WTC11 (cell line): Measurements from ENCODE around the gene TMEM154. TPM values are rescaled to one million over a fixed set of nuclear protein-coding genes. Genes with fewer than 3 reads are reported as not detected.

Source experiments
- ATAC-seq: fragments of 200-7000 bp; cut with Tn5 transposase; 2 replicates; pipeline ENCODE4 v1.10.0; 2021; ENCODE audit warnings: mild to moderate bottlenecking, moderate library complexity
- CTCF ChIA-PET: fragments of 300-600 bp; sonication (Branson Sonifier 250); formaldehyde crosslinking; loops from one replicate; lab custom pipeline; 2021; ENCODE audit warnings: antibody characterized with exemption; lab: Charles Lee
- POLR2A ChIA-PET: fragments of 350-600 bp; sonication (Branson Sonifier 250); formaldehyde crosslinking; loops from one replicate; lab custom pipeline; 2021; ENCODE audit warnings: antibody characterized with exemption; lab: Charles Lee
- DNase-seq: peaks from one replicate; pipeline ENCODE4 v3.0.0; 2021; ENCODE audit warnings: low spot score
- H3K27ac Mint-ChIP-seq: 2 replicates; pipeline ENCODE4 v1.8.0; 2021; ENCODE audit warnings: mixed read lengths
- H3K27me3 Mint-ChIP-seq: 2 replicates; pipeline ENCODE4 v1.8.0; 2021; ENCODE audit warnings: low read depth, mild to moderate bottlenecking, moderate library complexity, mixed read lengths
- H3K36me3 Mint-ChIP-seq: 2 replicates; pipeline ENCODE4 v1.8.0; 2021; ENCODE audit warnings: mixed read lengths
- H3K4me1 Mint-ChIP-seq: 2 replicates; pipeline ENCODE4 v1.8.0; 2022; ENCODE audit warnings: mixed read lengths
- H3K4me3 Mint-ChIP-seq: 2 replicates; pipeline ENCODE4 v1.8.0; 2021; ENCODE audit warnings: mild to moderate bottlenecking, moderate library complexity, mixed read lengths
- H3K9me3 Mint-ChIP-seq: 2 replicates; pipeline ENCODE4 v1.8.0; 2021; ENCODE audit warnings: mixed read lengths
- ATF1 ChIP-seq: sonication (generic); formaldehyde crosslinking; IDR thresholded peaks from 2 replicates; pipeline ENCODE4 v1.8.1; 2023; ENCODE audit warnings: mild to moderate bottlenecking, moderate library complexity, missing genetic modification reagents
- CREM ChIP-seq: sonication (generic); formaldehyde crosslinking; IDR thresholded peaks from 2 replicates; pipeline ENCODE4 v1.8.1; 2022; ENCODE audit warnings: mild to moderate bottlenecking, missing genetic modification reagents, moderate library complexity
- ELF4 ChIP-seq: sonication (generic); formaldehyde crosslinking; IDR thresholded peaks from 2 replicates; pipeline ENCODE4 v1.8.1; 2022; ENCODE audit warnings: low read depth, mild to moderate bottlenecking, moderate library complexity, missing genetic modification reagents
- EMX1 ChIP-seq: fragments of 250-450 bp; sonication (Bioruptor Pico); IDR thresholded peaks from 2 replicates; pipeline ENCODE4 v1.8.0; 2021; ENCODE audit warnings: mild to moderate bottlenecking
- ESRRA ChIP-seq: sonication (generic); formaldehyde crosslinking; IDR thresholded peaks from 2 replicates; pipeline ENCODE4 v1.8.1; 2022; ENCODE audit warnings: mild to moderate bottlenecking, missing genetic modification reagents, borderline replicate concordance
- FOXJ3 ChIP-seq: sonication (generic); formaldehyde crosslinking; IDR thresholded peaks from 2 replicates; pipeline ENCODE4 v1.9.0; 2021; ENCODE audit warnings: missing genetic modification reagents, mild to moderate bottlenecking, borderline replicate concordance
- FOXK1 ChIP-seq: sonication (generic); formaldehyde crosslinking; IDR thresholded peaks from 2 replicates; pipeline ENCODE4 v1.8.0; 2022; ENCODE audit warnings: mild to moderate bottlenecking, moderate library complexity, missing genetic modification reagents
- MXD4 ChIP-seq: fragments of 250-450 bp; sonication (Bioruptor Pico); IDR thresholded peaks from 2 replicates; pipeline ENCODE4 v1.8.0; 2021; ENCODE audit warnings: mild to moderate bottlenecking, moderate library complexity, borderline replicate concordance
- NFATC4 ChIP-seq: fragments of 250-450 bp; sonication (Bioruptor Pico); IDR thresholded peaks from 2 replicates; pipeline ENCODE4 v1.9.0; 2021; ENCODE audit warnings: mild to moderate bottlenecking
- NR1H2 ChIP-seq: sonication (generic); formaldehyde crosslinking; IDR thresholded peaks from 2 replicates; pipeline ENCODE4 v1.9.0; 2021; ENCODE audit warnings: mild to moderate bottlenecking, moderate library complexity, missing genetic modification reagents
- NR2C2 ChIP-seq: sonication (generic); formaldehyde crosslinking; IDR thresholded peaks from 2 replicates; pipeline ENCODE4 v1.8.0; 2022; ENCODE audit warnings: mild to moderate bottlenecking, missing genetic modification reagents
- RORB ChIP-seq: fragments of 250-450 bp; sonication (Bioruptor Pico); IDR thresholded peaks from 2 replicates; pipeline ENCODE4 v1.9.0; 2021; ENCODE audit warnings: mild to moderate bottlenecking
- SMAD3 ChIP-seq: sonication (generic); formaldehyde crosslinking; IDR thresholded peaks from 2 replicates; pipeline ENCODE4 v1.8.0; 2022; ENCODE audit warnings: missing genetic modification reagents, mild to moderate bottlenecking, borderline replicate concordance
- SOX15 ChIP-seq: fragments of 250-450 bp; sonication (Bioruptor Pico); IDR thresholded peaks from 2 replicates; pipeline ENCODE4 v1.9.0; 2021; ENCODE audit warnings: mild to moderate bottlenecking
- TCF7 ChIP-seq: sonication (generic); formaldehyde crosslinking; IDR thresholded peaks from 2 replicates; pipeline ENCODE4 v1.8.0; 2022; ENCODE audit warnings: mild to moderate bottlenecking, low read depth, missing genetic modification reagents, moderate library complexity
- ZNF232 ChIP-seq: sonication (generic); formaldehyde crosslinking; IDR thresholded peaks from 2 replicates; pipeline ENCODE4 v1.8.0; 2022; ENCODE audit warnings: mild to moderate bottlenecking, missing genetic modification reagents
- ZNF317 ChIP-seq: sonication (generic); formaldehyde crosslinking; IDR thresholded peaks from 2 replicates; pipeline ENCODE4 v1.8.1; 2023; ENCODE audit warnings: low read depth, mild to moderate bottlenecking, moderate library complexity, missing genetic modification reagents, borderline replicate concordance
- ZNF416 ChIP-seq: fragments of 250-450 bp; sonication (Bioruptor Pico); IDR thresholded peaks from 2 replicates; pipeline ENCODE4 v1.9.0; 2021; ENCODE audit warnings: mild to moderate bottlenecking, inconsistent platforms
- total RNA-seq: library from RNA; stranded (reverse); gene quantifications from 3 replicates; pipeline ENCODE4 v1.2.3, GENCODE V29; 2021
- TF ChIP-seq, protein P1 (sequence below): sonication (generic); formaldehyde crosslinking; IDR thresholded peaks from 2 replicates; pipeline ENCODE4 v1.8.1; 2023; ENCODE audit warnings: mild to moderate bottlenecking, moderate library complexity, missing genetic modification reagents
- TF ChIP-seq, protein P2 (sequence below): sonication (generic); formaldehyde crosslinking; IDR thresholded peaks from 2 replicates; pipeline ENCODE4 v1.8.0; 2022; ENCODE audit warnings: mild to moderate bottlenecking, missing genetic modification reagents
- TF ChIP-seq, protein P3 (sequence below): sonication (generic); formaldehyde crosslinking; IDR thresholded peaks from 2 replicates; pipeline ENCODE4 v1.8.1; 2022; ENCODE audit warnings: mild to moderate bottlenecking, moderate library complexity, missing genetic modification reagents
- TF ChIP-seq, protein P4 (sequence below): sonication (generic); formaldehyde crosslinking; IDR thresholded peaks from 2 replicates; pipeline ENCODE4 v1.8.1; 2023; ENCODE audit warnings: mild to moderate bottlenecking, missing genetic modification reagents, moderate library complexity
- TF ChIP-seq, protein P5 (sequence below): sonication (generic); formaldehyde crosslinking; IDR thresholded peaks from 2 replicates; pipeline ENCODE4 v1.8.1; 2023; ENCODE audit warnings: mild to moderate bottlenecking, missing genetic modification reagents, moderate library complexity
- TF ChIP-seq, protein P6 (sequence below): sonication (generic); formaldehyde crosslinking; IDR thresholded peaks from 2 replicates; pipeline ENCODE4 v1.8.1; 2023; ENCODE audit warnings: mild to moderate bottlenecking, missing genetic modification reagents
- TF ChIP-seq, protein P7 (sequence below): sonication (generic); formaldehyde crosslinking; IDR thresholded peaks from 2 replicates; pipeline ENCODE4 v1.8.1; 2022; ENCODE audit warnings: low read depth, missing genetic modification reagents, borderline replicate concordance

TMEM154 gene
- total RNA-seq, 1 experiment from 2014 or later, result 2.1 TPM

DNA sequence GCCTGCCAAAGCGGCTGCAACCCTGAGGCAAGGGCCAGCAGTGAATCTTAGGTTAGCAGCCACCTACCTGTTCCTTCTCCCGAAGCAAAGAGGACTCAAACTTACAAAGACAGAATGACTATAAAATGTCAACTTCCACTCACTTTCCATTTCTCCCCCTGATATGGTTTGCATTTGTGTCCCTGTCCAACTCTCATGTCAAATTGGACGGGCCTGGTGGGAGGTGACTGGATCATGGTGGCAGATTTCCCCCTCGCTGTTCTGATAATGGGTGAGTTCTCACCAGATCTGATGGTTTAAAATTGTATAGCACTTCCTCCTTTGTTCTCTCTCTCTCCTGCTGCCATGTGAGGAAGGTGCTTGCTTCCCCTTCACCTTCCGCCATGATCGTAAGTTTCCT lies 35.3 kb upstream of the TMEM154 start:
- H3K27ac Mint-ChIP-seq, result peak overlapping the region; percentile 24; the same call in 1 of the 2 replicates
- peaks cover 38% of the 10 kb centered on the region for H3K4me1 Mint-ChIP-seq
- DNase-seq (no peak), ATAC-seq (no peak)
- H3K4me3 Mint-ChIP-seq, result no peak overlapping the region
- ChIA-PET POLR2A (no interaction called here), CTCF (interaction anchor here (0.8 to 1.4 kb wide), 4 partner anchors 9 to 214 kb away, joined by 3 to 15 read pairs (median 4); partner anchors contain the start of genes ARFIP1 and TIGD4)
- H3K36me3 Mint-ChIP-seq, result peaks cover 10% of the 10 kb centered on the region
- TF ChIP-seq, protein P1, sequence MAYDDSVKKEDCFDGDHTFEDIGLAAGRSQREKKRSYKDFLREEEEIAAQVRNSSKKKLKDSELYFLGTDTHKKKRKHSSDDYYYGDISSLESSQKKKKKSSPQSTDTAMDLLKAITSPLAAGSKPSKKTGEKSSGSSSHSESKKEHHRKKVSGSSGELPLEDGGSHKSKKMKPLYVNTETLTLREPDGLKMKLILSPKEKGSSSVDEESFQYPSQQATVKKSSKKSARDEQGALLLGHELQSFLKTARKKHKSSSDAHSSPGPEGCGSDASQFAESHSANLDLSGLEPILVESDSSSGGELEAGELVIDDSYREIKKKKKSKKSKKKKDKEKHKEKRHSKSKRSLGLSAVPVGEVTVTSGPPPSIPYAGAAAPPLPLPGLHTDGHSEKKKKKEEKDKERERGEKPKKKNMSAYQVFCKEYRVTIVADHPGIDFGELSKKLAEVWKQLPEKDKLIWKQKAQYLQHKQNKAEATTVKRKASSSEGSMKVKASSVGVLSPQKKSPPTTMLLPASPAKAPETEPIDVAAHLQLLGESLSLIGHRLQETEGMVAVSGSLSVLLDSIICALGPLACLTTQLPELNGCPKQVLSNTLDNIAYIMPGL (CRISPR knock-in tag), result no peak
- TF ChIP-seq NR1H2 (CRISPR knock-in tag), result no peak
- no peak for TF ChIP-seq ZNF232 (CRISPR knock-in tag)
- TF ChIP-seq, protein P2, sequence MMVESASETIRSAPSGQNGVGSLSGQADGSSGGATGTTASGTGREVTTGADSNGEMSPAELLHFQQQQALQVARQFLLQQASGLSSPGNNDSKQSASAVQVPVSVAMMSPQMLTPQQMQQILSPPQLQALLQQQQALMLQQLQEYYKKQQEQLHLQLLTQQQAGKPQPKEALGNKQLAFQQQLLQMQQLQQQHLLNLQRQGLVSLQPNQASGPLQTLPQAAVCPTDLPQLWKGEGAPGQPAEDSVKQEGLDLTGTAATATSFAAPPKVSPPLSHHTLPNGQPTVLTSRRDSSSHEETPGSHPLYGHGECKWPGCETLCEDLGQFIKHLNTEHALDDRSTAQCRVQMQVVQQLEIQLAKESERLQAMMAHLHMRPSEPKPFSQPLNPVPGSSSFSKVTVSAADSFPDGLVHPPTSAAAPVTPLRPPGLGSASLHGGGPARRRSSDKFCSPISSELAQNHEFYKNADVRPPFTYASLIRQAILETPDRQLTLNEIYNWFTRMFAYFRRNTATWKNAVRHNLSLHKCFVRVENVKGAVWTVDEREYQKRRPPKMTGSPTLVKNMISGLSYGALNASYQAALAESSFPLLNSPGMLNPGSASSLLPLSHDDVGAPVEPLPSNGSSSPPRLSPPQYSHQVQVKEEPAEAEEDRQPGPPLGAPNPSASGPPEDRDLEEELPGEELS, result no peak
- TF ChIP-seq NFATC4 (CRISPR knock-in tag), result no peak
- TF ChIP-seq, protein P3, sequence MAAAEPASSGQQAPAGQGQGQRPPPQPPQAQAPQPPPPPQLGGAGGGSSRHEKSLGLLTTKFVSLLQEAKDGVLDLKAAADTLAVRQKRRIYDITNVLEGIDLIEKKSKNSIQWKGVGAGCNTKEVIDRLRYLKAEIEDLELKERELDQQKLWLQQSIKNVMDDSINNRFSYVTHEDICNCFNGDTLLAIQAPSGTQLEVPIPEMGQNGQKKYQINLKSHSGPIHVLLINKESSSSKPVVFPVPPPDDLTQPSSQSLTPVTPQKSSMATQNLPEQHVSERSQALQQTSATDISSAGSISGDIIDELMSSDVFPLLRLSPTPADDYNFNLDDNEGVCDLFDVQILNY (CRISPR knock-in tag), result no peak
- TF ChIP-seq ATF1 (CRISPR knock-in tag), result no peak
- no peak for TF ChIP-seq SMAD3
- TF ChIP-seq, protein P4, sequence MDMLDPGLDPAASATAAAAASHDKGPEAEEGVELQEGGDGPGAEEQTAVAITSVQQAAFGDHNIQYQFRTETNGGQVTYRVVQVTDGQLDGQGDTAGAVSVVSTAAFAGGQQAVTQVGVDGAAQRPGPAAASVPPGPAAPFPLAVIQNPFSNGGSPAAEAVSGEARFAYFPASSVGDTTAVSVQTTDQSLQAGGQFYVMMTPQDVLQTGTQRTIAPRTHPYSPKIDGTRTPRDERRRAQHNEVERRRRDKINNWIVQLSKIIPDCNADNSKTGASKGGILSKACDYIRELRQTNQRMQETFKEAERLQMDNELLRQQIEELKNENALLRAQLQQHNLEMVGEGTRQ (CRISPR knock-in tag), result no peak
- TF ChIP-seq SOX15 (CRISPR knock-in tag), result no peak
- H3K27me3 Mint-ChIP-seq, result no peaks in the 10 kb centered on the region
- H3K9me3 Mint-ChIP-seq, result peaks cover 12% of the 10 kb centered on the region

DNA sequence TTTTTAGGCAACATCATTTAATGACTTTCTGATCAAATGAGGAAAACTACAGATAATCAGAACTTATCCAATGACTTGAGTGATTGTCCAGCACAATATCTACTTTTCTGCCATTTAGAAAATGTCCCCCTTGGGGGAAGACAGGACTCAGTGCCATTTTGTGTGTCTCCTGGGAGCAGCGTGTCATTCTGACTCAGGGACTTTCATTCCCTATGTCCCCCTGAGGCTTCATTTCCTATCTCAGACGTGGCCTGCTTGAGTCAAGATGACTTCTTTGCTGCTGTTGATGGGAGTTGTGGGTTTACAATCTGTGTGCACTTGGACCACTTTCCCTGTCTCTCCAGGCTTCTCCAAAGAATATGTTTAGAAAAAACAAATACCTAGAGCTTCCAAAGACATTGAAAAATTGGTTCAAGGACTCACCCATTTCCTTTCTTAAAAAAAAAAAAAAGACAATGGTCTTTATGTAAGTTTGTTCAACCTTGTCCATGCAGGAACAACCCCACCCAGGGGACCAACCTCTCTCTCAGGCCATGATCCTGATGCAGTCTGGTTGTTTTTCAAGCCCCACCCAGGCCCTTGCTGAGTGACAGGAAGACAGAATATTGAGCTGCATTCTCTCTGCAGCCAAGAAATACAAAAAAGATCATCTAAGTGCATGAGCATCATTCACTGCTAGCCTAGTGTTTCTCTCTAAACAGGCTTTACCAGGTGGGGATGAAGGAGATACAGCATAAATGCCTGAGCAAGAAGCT lies 34.3 kb upstream of the TMEM154 start:
- H3K27me3 Mint-ChIP-seq, result no peaks in the 10 kb centered on the region
- no peak overlapping the region for H3K4me3 Mint-ChIP-seq
- DNase-seq (no peak), ATAC-seq (no peak)
- no peak overlapping the region for H3K27ac Mint-ChIP-seq
- ChIA-PET CTCF (interaction anchor here (0.8 to 1.4 kb wide), 4 partner anchors 8 to 213 kb away, joined by 3 to 15 read pairs (median 4); partner anchors contain the start of genes ARFIP1 and TIGD4), POLR2A (no interaction called here)
- peaks cover 10% of the 10 kb centered on the region for H3K36me3 Mint-ChIP-seq
- peaks cover 37% of the 10 kb centered on the region for H3K4me1 Mint-ChIP-seq
- H3K9me3 Mint-ChIP-seq, result peaks cover 12% of the 10 kb centered on the region
- TF ChIP-seq FOXJ3 (CRISPR knock-in tag), result no peak
- TF ChIP-seq CREM (CRISPR knock-in tag), result no peak
- TF ChIP-seq ZNF317 (CRISPR knock-in tag), result no peak
- TF ChIP-seq ELF4 (CRISPR knock-in tag), result no peak
- no peak for TF ChIP-seq MXD4 (CRISPR knock-in tag)
- no peak for TF ChIP-seq NR2C2 (CRISPR knock-in tag)
- TF ChIP-seq EMX1 (CRISPR knock-in tag), result no peak
- TF ChIP-seq, protein P4 (CRISPR knock-in tag), result no peak
- TF ChIP-seq, protein P5, sequence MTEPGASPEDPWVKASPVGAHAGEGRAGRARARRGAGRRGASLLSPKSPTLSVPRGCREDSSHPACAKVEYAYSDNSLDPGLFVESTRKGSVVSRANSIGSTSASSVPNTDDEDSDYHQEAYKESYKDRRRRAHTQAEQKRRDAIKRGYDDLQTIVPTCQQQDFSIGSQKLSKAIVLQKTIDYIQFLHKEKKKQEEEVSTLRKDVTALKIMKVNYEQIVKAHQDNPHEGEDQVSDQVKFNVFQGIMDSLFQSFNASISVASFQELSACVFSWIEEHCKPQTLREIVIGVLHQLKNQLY (CRISPR knock-in tag), result no peak
- no peak for TF ChIP-seq ZNF416 (CRISPR knock-in tag)
- TF ChIP-seq, protein P6, sequence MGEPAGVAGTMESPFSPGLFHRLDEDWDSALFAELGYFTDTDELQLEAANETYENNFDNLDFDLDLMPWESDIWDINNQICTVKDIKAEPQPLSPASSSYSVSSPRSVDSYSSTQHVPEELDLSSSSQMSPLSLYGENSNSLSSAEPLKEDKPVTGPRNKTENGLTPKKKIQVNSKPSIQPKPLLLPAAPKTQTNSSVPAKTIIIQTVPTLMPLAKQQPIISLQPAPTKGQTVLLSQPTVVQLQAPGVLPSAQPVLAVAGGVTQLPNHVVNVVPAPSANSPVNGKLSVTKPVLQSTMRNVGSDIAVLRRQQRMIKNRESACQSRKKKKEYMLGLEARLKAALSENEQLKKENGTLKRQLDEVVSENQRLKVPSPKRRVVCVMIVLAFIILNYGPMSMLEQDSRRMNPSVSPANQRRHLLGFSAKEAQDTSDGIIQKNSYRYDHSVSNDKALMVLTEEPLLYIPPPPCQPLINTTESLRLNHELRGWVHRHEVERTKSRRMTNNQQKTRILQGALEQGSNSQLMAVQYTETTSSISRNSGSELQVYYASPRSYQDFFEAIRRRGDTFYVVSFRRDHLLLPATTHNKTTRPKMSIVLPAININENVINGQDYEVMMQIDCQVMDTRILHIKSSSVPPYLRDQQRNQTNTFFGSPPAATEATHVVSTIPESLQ (CRISPR knock-in tag), result no peak
- TF ChIP-seq FOXK1 (CRISPR knock-in tag), result no peak
- no peak for TF ChIP-seq RORB (CRISPR knock-in tag)
- TF ChIP-seq, protein P7, sequence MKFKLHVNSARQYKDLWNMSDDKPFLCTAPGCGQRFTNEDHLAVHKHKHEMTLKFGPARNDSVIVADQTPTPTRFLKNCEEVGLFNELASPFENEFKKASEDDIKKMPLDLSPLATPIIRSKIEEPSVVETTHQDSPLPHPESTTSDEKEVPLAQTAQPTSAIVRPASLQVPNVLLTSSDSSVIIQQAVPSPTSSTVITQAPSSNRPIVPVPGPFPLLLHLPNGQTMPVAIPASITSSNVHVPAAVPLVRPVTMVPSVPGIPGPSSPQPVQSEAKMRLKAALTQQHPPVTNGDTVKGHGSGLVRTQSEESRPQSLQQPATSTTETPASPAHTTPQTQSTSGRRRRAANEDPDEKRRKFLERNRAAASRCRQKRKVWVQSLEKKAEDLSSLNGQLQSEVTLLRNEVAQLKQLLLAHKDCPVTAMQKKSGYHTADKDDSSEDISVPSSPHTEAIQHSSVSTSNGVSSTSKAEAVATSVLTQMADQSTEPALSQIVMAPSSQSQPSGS (CRISPR knock-in tag), result no peak
- no peak for TF ChIP-seq ESRRA (CRISPR knock-in tag)
- no peak for TF ChIP-seq TCF7 (CRISPR knock-in tag)
